ENCODE measurements around the gene SLC25A43. TPM values are rescaled to one million over a fixed set of nuclear protein-coding genes. Genes with fewer than 3 reads are reported as not detected.

Gene SLC25A43
- total and polyA plus RNA-seq, 2 of the 8 experiments (the other 6 are each of a cell fraction or from before 2014, with no cell fraction given) = 3.1 to 5.8 TPM

- TF ChIP-seq CHD7 (IDR thresholded peaks at IDR 0.05; ENCODE audit: insufficient replicate concordance, low read length) (no peak), FOSL1 (IDR thresholded peaks at IDR 0.05; ENCODE audit: insufficient read depth, low read depth, low read length) (no peak), ATF2 (IDR thresholded peaks at IDR 0.05; ENCODE audit: low read length) (no peak)
These were observed 17.7 kb upstream of the SLC25A43 start (continued) for GRCh38 chrX:119381349-119381944.
